Keratinocyte (primary cell): ENCODE results near the gene POLE4. TPM values are rescaled to one million over a fixed set of nuclear protein-coding genes. Genes with fewer than 3 reads are reported as not detected.

Experiments
- DNase-seq: peaks from one replicate; pipeline ENCODE4 v3.0.0-alpha.2; 2011; ENCODE audit warnings: low read depth, missing footprints, low spot score
- FAIRE-seq: peaks from 2 replicates; lab custom pipeline; 2011; peaks lifted over from hg19 to GRCh38; lab: Jason Lieb, UNC
- H2AFZ ChIP-seq: 2 replicates; pipeline ENCODE4 v1.6.0; 2012; ENCODE audit warnings: low read length, control low read depth, inconsistent platforms; ENCODE audit not compliant: control insufficient read depth
- H3K27ac ChIP-seq: 2 replicates; pipeline ENCODE4 v1.5.1; 2011; ENCODE audit warnings: low read length; ENCODE audit not compliant: control insufficient read depth, insufficient read depth
- H3K27me3 ChIP-seq: 3 replicates; pipeline ENCODE4 v1.6.0; 2011; ENCODE audit warnings: low read length; ENCODE audit not compliant: control insufficient read depth, insufficient read depth; ENCODE audit errors: extremely low read depth
- H3K36me3 ChIP-seq, 2 experiments: 2 replicates in 1 of 2; 3 replicates in 1 of 2; pipeline ENCODE4 v1.5.1; 2011; ENCODE audit warnings: low read length in 2 of 2, mild to moderate bottlenecking in 1 of 2; ENCODE audit not compliant: control insufficient read depth in 2 of 2, insufficient read depth in 2 of 2; ENCODE audit errors: extremely low read depth in 1 of 2
- H3K4me1 ChIP-seq: 3 replicates; pipeline ENCODE4 v1.5.1; 2011; ENCODE audit warnings: low read length; ENCODE audit not compliant: control insufficient read depth, insufficient read depth; ENCODE audit errors: extremely low read depth
- H3K4me2 ChIP-seq: 3 replicates; pipeline ENCODE4 v1.6.0; 2011; ENCODE audit warnings: low read depth, low read length; ENCODE audit not compliant: control insufficient read depth, insufficient read depth; ENCODE audit errors: extremely low read depth
- H3K4me3 ChIP-seq, 3 experiments: fragments of 200-600 bp in 1 of 3; sonication (generic) in 1 of 3; 2 replicates in 2 of 3; 3 replicates in 1 of 3; pipeline ENCODE4 v1.5.1; 2011 to 2016; ENCODE audit warnings: low read length in 3 of 3, mild to moderate bottlenecking in 3 of 3, control low read depth in 2 of 3, inconsistent platforms in 1 of 3, low read depth in 1 of 3, mixed read lengths in 1 of 3, mixed run types in 1 of 3, moderate library complexity in 1 of 3; ENCODE audit not compliant: control insufficient read depth in 2 of 3, insufficient read depth in 2 of 3; ENCODE audit errors: extremely low read depth in 1 of 3
- H3K79me2 ChIP-seq: 2 replicates; pipeline ENCODE4 v1.6.0; 2012; ENCODE audit warnings: low read length; ENCODE audit not compliant: control insufficient read depth, insufficient read depth
- H3K9ac ChIP-seq: 3 replicates; pipeline ENCODE4 v1.6.0; 2011; ENCODE audit warnings: low read length; ENCODE audit not compliant: control insufficient read depth, insufficient read depth; ENCODE audit errors: extremely low read depth
- H3K9me1 ChIP-seq: 3 replicates; pipeline ENCODE4 v1.6.0; 2011; ENCODE audit warnings: low read length; ENCODE audit not compliant: control insufficient read depth, insufficient read depth; ENCODE audit errors: extremely low read depth
- H3K9me3 ChIP-seq: 2 replicates; pipeline ENCODE4 v1.5.1; 2012; ENCODE audit warnings: low read depth, low read length; ENCODE audit not compliant: control insufficient read depth
- H4K20me1 ChIP-seq: 3 replicates; pipeline ENCODE4 v1.6.0; 2011; ENCODE audit warnings: low read length; ENCODE audit not compliant: control insufficient read depth, insufficient read depth; ENCODE audit errors: extremely low read depth
- CTCF ChIP-seq, 3 experiments: IDR thresholded peaks in 1 of 3; conservative IDR thresholded peaks in 1 of 3; optimal IDR thresholded peaks in 1 of 3; 2 replicates in 2 of 3; 3 replicates in 1 of 3; pipeline versions ENCODE3 to v1.5.1; 2011; ENCODE audit warnings: low read length in 3 of 3, mild to moderate bottlenecking in 3 of 3, moderate library complexity in 2 of 3, control low read depth in 1 of 3, inconsistent platforms in 1 of 3; ENCODE audit not compliant: insufficient read depth in 2 of 3; ENCODE audit errors: extremely low read depth in 1 of 3
- EZH2 ChIP-seq: IDR thresholded peaks from one replicate; pipeline ENCODE4 v1.6.1; 2012; ENCODE audit warnings: inconsistent platforms, mild to moderate bottlenecking, low read length, moderate library complexity
- dilution Hi-C: fragments of 300-500 bp; cut with MboI; formaldehyde crosslinking; loops from one replicate; pipeline ENCODE4 v1.7.0; 2020; ENCODE audit warnings: low sequenced_read_pairs; ENCODE audit not compliant: extremely low pct_ligation_motif_present
- polyA plus RNA-seq, 5 experiments: library from polyadenylated mRNA; depleted of rRNA in 3 of 5; stranded (reverse) in 3 of 5; stranded (forward) in 1 of 5; unstranded in 1 of 5; fragments of >200 nt; gene quantifications; 1 replicate in 1 of 5; 2 replicates in 3 of 5; 3 replicates in 1 of 5; pipeline versions ENCODE4 v1.2.1 to v1.2.3, GENCODE V29; 2011 to 2012; ENCODE audit warnings: missing spikeins in 2 of 5, low read depth in 1 of 5, low replicate concordance in 1 of 5

POLE4 gene
- polyA plus RNA-seq, 1 donor (not counting 4 experiments of a cell fraction or from before 2014, with no cell fraction given), result 66.4 TPM

GRCh38 chr2:74966887-74967286 lies 8.4 kb downstream of the POLE4 start:
- Histone ChIP-seq H3K9me3 (no peaks in the 10 kb centered on the region), H3K27ac (no peak overlapping the region), H3K36me3 (peaks cover 0 to 6% of the 10 kb centered on the region in 2 experiments), H3K4me1 (no peaks in the 10 kb centered on the region), H3K9me1 (no peaks in the 10 kb centered on the region), H3K27me3 (no peaks in the 10 kb centered on the region), H3K79me2 (no peaks in the 10 kb centered on the region), H2AFZ (no peak overlapping the region), H4K20me1 (no peaks in the 10 kb centered on the region), H3K9ac (no peak overlapping the region), H3K4me2 (no peak overlapping the region), H3K4me3 (no peak overlapping the region)
- dilution Hi-C loops, result no loop called here
- no peak for FAIRE-seq
- no peak for DNase-seq
- TF ChIP-seq CTCF (optimal IDR thresholded peaks at IDR 0.05 in 1 of 3, IDR thresholded peaks at IDR 0.05 in 1 of 3, conservative IDR thresholded peaks at IDR 0.05 in 1 of 3; ENCODE audit: extremely low read depth in 1 of 3, insufficient read depth in 2 of 3, low read length in 3 of 3) (no peak), EZH2 (no peak)

- Histone ChIP-seq H3K4me2 (no peak overlapping the region), H3K4me3 (no peak overlapping the region), H3K79me2 (no peaks in the 10 kb centered on the region), H4K20me1 (no peaks in the 10 kb centered on the region), H3K4me1 (no peaks in the 10 kb centered on the region), H3K9me3 (no peaks in the 10 kb centered on the region), H3K9me1 (no peaks in the 10 kb centered on the region), H2AFZ (no peak overlapping the region), H3K27me3 (no peaks in the 10 kb centered on the region), H3K27ac (no peak overlapping the region), H3K9ac (no peak overlapping the region), H3K36me3 (no peaks in the 10 kb centered on the region)
- FAIRE-seq (no peak), DNase-seq (no peak)
- dilution Hi-C loops, result no loop called here
- no peak for TF ChIP-seq EZH2
- TF ChIP-seq CTCF (optimal IDR thresholded peaks at IDR 0.05 in 1 of 3, IDR thresholded peaks at IDR 0.05 in 1 of 3, conservative IDR thresholded peaks at IDR 0.05 in 1 of 3; ENCODE audit: extremely low read depth in 1 of 3, insufficient read depth in 2 of 3, low read length in 3 of 3), result no peak
These were observed 16.6 kb downstream of the POLE4 start for GRCh38 chr2:74975016-74975415.
